ENCODE results near the gene GRIA4.

GRIA4 gene

GRCh38 chr11:105799728-105800462, 190.0 kb downstream of the GRIA4 start:
- H3K79me2 ChIP-seq (ENCODE audit: insufficient read depth, low read length) = no peaks in the 10 kb centered on the region
- H3K9me3 ChIP-seq (ENCODE audit: insufficient read depth, low read length) = no peaks in the 10 kb centered on the region
- H3K9ac ChIP-seq (ENCODE audit: low read length) = no peak overlapping the region
- H3K9me2 ChIP-seq (replicated peaks; ENCODE audit: insufficient read depth, low read length) = no peaks in the 10 kb centered on the region
- H3K27ac ChIP-seq (ENCODE audit: low read depth, low read length) = no peak overlapping the region
- H2AFZ ChIP-seq (ENCODE audit: low read depth, low read length, severe bottlenecking) = no peak overlapping the region
- H4K20me1 ChIP-seq (ENCODE audit: low read depth, low read length) = no peaks in the 10 kb centered on the region
- H3F3A ChIP-seq (ENCODE audit: insufficient read depth) = no peaks in the 10 kb centered on the region
- TF ChIP-seq CTCF (IDR thresholded peaks at IDR 0.05; ENCODE audit: insufficient read depth, low read length, poor library complexity, severe bottlenecking) = no peak
- TF ChIP-seq EZH2phosphoT487 (conservative IDR thresholded peaks at IDR 0.05; ENCODE audit: low read length) = no peak
- H3K4me3 ChIP-seq (ENCODE audit: insufficient read depth, low read length, poor library complexity, severe bottlenecking) = no peak overlapping the region
- no peaks in the 10 kb centered on the region for H3K27me3 ChIP-seq (ENCODE audit: low read length)
- no peak overlapping the region for H3K4me2 ChIP-seq (ENCODE audit: low read depth, low read length, poor library complexity, severe bottlenecking)
- H3K36me3 ChIP-seq (ENCODE audit: low read length) = no peaks in the 10 kb centered on the region

- Histone ChIP-seq H3K36me3 (ENCODE audit: low read length) (no peaks in the 10 kb centered on the region), H2AFZ (ENCODE audit: low read depth, low read length, severe bottlenecking) (no peak overlapping the region), H3K27me3 (ENCODE audit: low read length) (no peaks in the 10 kb centered on the region), H3K79me2 (ENCODE audit: insufficient read depth, low read length) (no peaks in the 10 kb centered on the region), H3K9ac (ENCODE audit: low read length) (no peak overlapping the region), H4K20me1 (ENCODE audit: low read depth, low read length) (no peaks in the 10 kb centered on the region), H3K27ac (ENCODE audit: low read depth, low read length) (no peak overlapping the region), H3K9me3 (ENCODE audit: insufficient read depth, low read length) (no peaks in the 10 kb centered on the region), H3K4me3 (ENCODE audit: insufficient read depth, low read length, poor library complexity, severe bottlenecking) (no peak overlapping the region), H3K9me2 (replicated peaks; ENCODE audit: insufficient read depth, low read length) (no peaks in the 10 kb centered on the region), H3F3A (ENCODE audit: insufficient read depth) (no peaks in the 10 kb centered on the region), H3K4me2 (ENCODE audit: low read depth, low read length, poor library complexity, severe bottlenecking) (no peak overlapping the region)
- TF ChIP-seq CTCF (IDR thresholded peaks at IDR 0.05; ENCODE audit: insufficient read depth, low read length, poor library complexity, severe bottlenecking) (no peak), EZH2phosphoT487 (conservative IDR thresholded peaks at IDR 0.05; ENCODE audit: low read length) (no peak)
These were observed 192.5 kb downstream of the GRIA4 start for GRCh38 chr11:105802390-105802789.

GRCh38 chr11:105811242-105811641, 201.4 kb downstream of the GRIA4 start:
- H3K9me2 ChIP-seq (replicated peaks; ENCODE audit: insufficient read depth, low read length) = no peaks in the 10 kb centered on the region
- H3F3A ChIP-seq (ENCODE audit: insufficient read depth) = no peaks in the 10 kb centered on the region
- H3K4me2 ChIP-seq (ENCODE audit: low read depth, low read length, poor library complexity, severe bottlenecking) = no peak overlapping the region
- no peak for TF ChIP-seq EZH2phosphoT487 (conservative IDR thresholded peaks at IDR 0.05; ENCODE audit: low read length)
- no peak for TF ChIP-seq CTCF (IDR thresholded peaks at IDR 0.05; ENCODE audit: insufficient read depth, low read length, poor library complexity, severe bottlenecking)
- H3K4me3 ChIP-seq (ENCODE audit: insufficient read depth, low read length, poor library complexity, severe bottlenecking) = no peak overlapping the region
- H3K36me3 ChIP-seq (ENCODE audit: low read length) = no peaks in the 10 kb centered on the region
- H3K27me3 ChIP-seq (ENCODE audit: low read length) = no peaks in the 10 kb centered on the region
- no peak overlapping the region for H3K27ac ChIP-seq (ENCODE audit: low read depth, low read length)
- no peaks in the 10 kb centered on the region for H4K20me1 ChIP-seq (ENCODE audit: low read depth, low read length)
- H3K9ac ChIP-seq (ENCODE audit: low read length) = no peak overlapping the region
- no peaks in the 10 kb centered on the region for H3K9me3 ChIP-seq (ENCODE audit: insufficient read depth, low read length)
- no peak overlapping the region for H2AFZ ChIP-seq (ENCODE audit: low read depth, low read length, severe bottlenecking)
- H3K79me2 ChIP-seq (ENCODE audit: insufficient read depth, low read length) = no peaks in the 10 kb centered on the region
